Liver (tissue), 3 donors: Measurements from ENCODE around the gene TMEM141.

Source experiments
- RAD21 ChIP-seq, 2 donors: IDR thresholded peaks; 2 replicates each; pipeline ENCODE4 v1.6.1; 2016; ENCODE audit warnings: antibody characterized with exemption in 2 of 2, mild to moderate bottlenecking in 2 of 2
- RXRA ChIP-seq, 2 donors: IDR thresholded peaks; 2 replicates each; pipeline ENCODE4 v1.6.1; 2017 to 2018; ENCODE audit warnings: antibody characterized with exemption in 2 of 2, mild to moderate bottlenecking in 1 of 2
- TF ChIP-seq, protein P1 (sequence below): IDR thresholded peaks from 2 replicates; pipeline ENCODE4 v1.6.1; 2016; ENCODE audit warnings: antibody characterized with exemption
- TF ChIP-seq, protein P2 (sequence below): fragments of 150-350 bp; IDR thresholded peaks from 2 replicates; pipeline ENCODE4 v1.5.1; 2017; ENCODE audit warnings: improper control_type of control experiment, low read depth, low read length; ENCODE audit not compliant: missing input control
- donor health status: healthy.
- donor health status: healthy.

DNA sequence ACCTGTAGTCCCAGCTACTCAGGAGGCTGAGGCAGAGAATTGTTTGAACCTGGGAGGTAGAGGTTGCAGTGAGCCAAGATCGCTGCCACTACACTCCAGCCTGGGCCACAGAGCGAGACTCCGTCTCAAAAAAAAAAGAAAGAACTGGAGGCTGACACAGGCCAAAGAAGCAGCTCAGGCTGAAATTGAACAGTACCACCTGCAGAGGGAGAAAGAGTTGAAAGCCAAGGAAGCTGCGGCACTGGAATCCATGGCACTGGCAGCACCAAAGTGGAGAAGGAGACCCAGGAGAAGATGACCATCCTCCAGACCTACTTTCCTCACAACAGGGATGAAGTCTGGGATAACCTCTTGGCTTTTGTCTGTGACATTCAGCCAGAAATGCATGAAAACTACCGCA lies 11.3 kb upstream of the TMEM141 start:
- TF ChIP-seq, protein P1, sequence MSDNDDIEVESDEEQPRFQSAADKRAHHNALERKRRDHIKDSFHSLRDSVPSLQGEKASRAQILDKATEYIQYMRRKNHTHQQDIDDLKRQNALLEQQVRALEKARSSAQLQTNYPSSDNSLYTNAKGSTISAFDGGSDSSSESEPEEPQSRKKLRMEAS, result no peak
- TF ChIP-seq RXRA (IDR thresholded peaks at IDR 0.05) (no peak), RAD21 (IDR thresholded peaks at IDR 0.05) (no peak)
- TF ChIP-seq, protein P2, sequence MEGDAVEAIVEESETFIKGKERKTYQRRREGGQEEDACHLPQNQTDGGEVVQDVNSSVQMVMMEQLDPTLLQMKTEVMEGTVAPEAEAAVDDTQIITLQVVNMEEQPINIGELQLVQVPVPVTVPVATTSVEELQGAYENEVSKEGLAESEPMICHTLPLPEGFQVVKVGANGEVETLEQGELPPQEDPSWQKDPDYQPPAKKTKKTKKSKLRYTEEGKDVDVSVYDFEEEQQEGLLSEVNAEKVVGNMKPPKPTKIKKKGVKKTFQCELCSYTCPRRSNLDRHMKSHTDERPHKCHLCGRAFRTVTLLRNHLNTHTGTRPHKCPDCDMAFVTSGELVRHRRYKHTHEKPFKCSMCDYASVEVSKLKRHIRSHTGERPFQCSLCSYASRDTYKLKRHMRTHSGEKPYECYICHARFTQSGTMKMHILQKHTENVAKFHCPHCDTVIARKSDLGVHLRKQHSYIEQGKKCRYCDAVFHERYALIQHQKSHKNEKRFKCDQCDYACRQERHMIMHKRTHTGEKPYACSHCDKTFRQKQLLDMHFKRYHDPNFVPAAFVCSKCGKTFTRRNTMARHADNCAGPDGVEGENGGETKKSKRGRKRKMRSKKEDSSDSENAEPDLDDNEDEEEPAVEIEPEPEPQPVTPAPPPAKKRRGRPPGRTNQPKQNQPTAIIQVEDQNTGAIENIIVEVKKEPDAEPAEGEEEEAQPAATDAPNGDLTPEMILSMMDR, result no peak
